AG09309 (cell line): ENCODE results near the gene ATG7.

ENCODE experiments used
- DNase-seq: peaks from one replicate; pipeline ENCODE4 v3.0.0-alpha.2; 2010; ENCODE audit warnings: low read depth
- H3K4me3 ChIP-seq: 2 replicates; pipeline ENCODE4 v1.5.1; 2011; ENCODE audit warnings: mild to moderate bottlenecking, low read depth, low read length, moderate library complexity; ENCODE audit not compliant: control insufficient read depth
- CTCF ChIP-seq: IDR thresholded peaks from 2 replicates; pipeline ENCODE4 v1.5.1; 2011; ENCODE audit warnings: mild to moderate bottlenecking, low read depth, low read length, inconsistent platforms; ENCODE audit not compliant: insufficient read depth, control insufficient read depth; ENCODE audit errors: missing control alignments

The ATG7 gene

GRCh38 chr3:11548721-11549131, 276.5 kb downstream of the ATG7 start:
- H3K4me3 ChIP-seq, result no peak overlapping the region
- DNase-seq, result no peak
- TF ChIP-seq CTCF, result no peak

- no peak for DNase-seq
- no peak overlapping the region for H3K4me3 ChIP-seq
- no peak for TF ChIP-seq CTCF
These were observed 277.5 kb downstream of the ATG7 start for GRCh38 chr3:11549580-11550140.

GRCh38 chr3:11551036-11551435, 278.8 kb downstream of the ATG7 start:
- no peak overlapping the region for H3K4me3 ChIP-seq
- no peak for DNase-seq
- no peak for TF ChIP-seq CTCF

GRCh38 chr3:11552289-11553264, 280.4 kb downstream of the ATG7 start:
- DNase-seq, result no peak
- no peak for TF ChIP-seq CTCF
- no peak overlapping the region for H3K4me3 ChIP-seq

- no peak for TF ChIP-seq CTCF
- DNase-seq, result no peak
- no peak overlapping the region for H3K4me3 ChIP-seq
These were observed 281.4 kb downstream of the ATG7 start for GRCh38 chr3:11553436-11554235.

- TF ChIP-seq CTCF, result no peak
- DNase-seq, result no peak
- no peak overlapping the region for H3K4me3 ChIP-seq
These were observed 282.0 kb downstream of the ATG7 start for GRCh38 chr3:11554236-11554610.
